HG02798 (cell line): Measurements from ENCODE around the gene P2RX5.
A peak's percentile ranks its signal among the peaks of the same experiment; 100 is the strongest.
"Not testable (repeated sequence)": the region's sequence is repeated elsewhere in the genome, so short reads cannot be mapped to it uniquely, and the experiment has no call there.

ENCODE experiments used
- ATAC-seq: cut with Tn5 transposase; IDR thresholded peaks from one replicate; pipeline ENCODE4 v1.9.1; 2021; ENCODE audit warnings: mild to moderate bottlenecking; ENCODE audit not compliant: unreplicated experiment, poor library complexity

Gene P2RX5

GRCh38 chr17:3695723-3696411 lies at the start of gene P2RX5:
Gene P2RX5 (minus strand): TSS chr17:3696155. CDS start chr17:3696005, 150 bp downstream.
- no peak for ATAC-seq

- ATAC-seq, result no peak
Measured at GRCh38 chr17:3745071-3745470, 49.1 kb upstream of the P2RX5 start.

GRCh38 chr17:3744014-3744413 lies 48.1 kb upstream of the P2RX5 start:
- ATAC-seq, result no peak

GRCh38 chr17:3740611-3741073 lies 44.7 kb upstream of the P2RX5 start:
- ATAC-seq, result no peak

- no peak for ATAC-seq
Measured at GRCh38 chr17:3739422-3740124, 43.6 kb upstream of the P2RX5 start.

GRCh38 chr17:3738562-3739295 lies 42.8 kb upstream of the P2RX5 start:
- ATAC-seq, result no peak

- ATAC-seq, result no peak
Measured at GRCh38 chr17:3735515-3735914, 39.6 kb upstream of the P2RX5 start.

- not testable (repeated sequence) for ATAC-seq
Measured at GRCh38 chr17:3734911-3735276, 38.9 kb upstream of the P2RX5 start.

GRCh38 chr17:3732210-3732621 lies 36.3 kb upstream of the P2RX5 start:
- ATAC-seq, result peak; percentile 70

GRCh38 chr17:3730881-3731429 lies 35.0 kb upstream of the P2RX5 start:
- ATAC-seq, result no peak

- ATAC-seq, result no peak
Measured at GRCh38 chr17:3729881-3730280, 33.9 kb upstream of the P2RX5 start.

- not testable (repeated sequence) for ATAC-seq
Measured at GRCh38 chr17:3728099-3728498, 32.1 kb upstream of the P2RX5 start.

GRCh38 chr17:3727041-3727440 lies 31.1 kb upstream of the P2RX5 start:
- no peak for ATAC-seq

GRCh38 chr17:3724378-3725077 lies 28.6 kb upstream of the P2RX5 start:
- ATAC-seq, result no peak

GRCh38 chr17:3723556-3724377 lies 27.8 kb upstream of the P2RX5 start, which contains the start of gene HASPIN:
Gene HASPIN (plus strand): TSS chr17:3723903. CDS start chr17:3723936, 33 bp downstream.
- peak; percentile 91 for ATAC-seq

- no peak for ATAC-seq
Measured at GRCh38 chr17:3723188-3723555, 27.2 kb upstream of the P2RX5 start.

GRCh38 chr17:3722716-3723115 lies 26.8 kb upstream of the P2RX5 start:
- ATAC-seq, result no peak

- no peak for ATAC-seq
Measured at GRCh38 chr17:3719265-3719664, 23.3 kb upstream of the P2RX5 start.

- no peak for ATAC-seq
Measured at GRCh38 chr17:3718201-3718600, 22.2 kb upstream of the P2RX5 start.
